GM19324 (cell line): ENCODE results near the gene ZBTB38.

ENCODE experiments used
- ATAC-seq: cut with Tn5 transposase; IDR thresholded peaks from one replicate; pipeline ENCODE4 v1.9.1; 2021; ENCODE audit warnings: mild to moderate bottlenecking, moderate library complexity; ENCODE audit not compliant: unreplicated experiment, low FRiP score

The ZBTB38 gene

GRCh38 chr3:141362736-141363135 is 5.6 kb upstream of the ZBTB38 start:
- no peak for ATAC-seq

- ATAC-seq, result no peak
Observed at GRCh38 chr3:141365201-141365600, 3.1 kb upstream of the ZBTB38 start.

- ATAC-seq, result no peak
Observed at GRCh38 chr3:141366285-141367037, 1.8 kb upstream of the ZBTB38 start.

GRCh38 chr3:141367038-141367730 is 1.1 kb upstream of the ZBTB38 start:
- ATAC-seq, result no peak

GRCh38 chr3:141368925-141369794 is 856 bp downstream of the ZBTB38 start:
- no peak for ATAC-seq

GRCh38 chr3:141370065-141370533 is 1.8 kb downstream of the ZBTB38 start:
- ATAC-seq, result peak; percentile 77

GRCh38 chr3:141371882-141372281 is 3.6 kb downstream of the ZBTB38 start:
- ATAC-seq, result no peak

DNA sequence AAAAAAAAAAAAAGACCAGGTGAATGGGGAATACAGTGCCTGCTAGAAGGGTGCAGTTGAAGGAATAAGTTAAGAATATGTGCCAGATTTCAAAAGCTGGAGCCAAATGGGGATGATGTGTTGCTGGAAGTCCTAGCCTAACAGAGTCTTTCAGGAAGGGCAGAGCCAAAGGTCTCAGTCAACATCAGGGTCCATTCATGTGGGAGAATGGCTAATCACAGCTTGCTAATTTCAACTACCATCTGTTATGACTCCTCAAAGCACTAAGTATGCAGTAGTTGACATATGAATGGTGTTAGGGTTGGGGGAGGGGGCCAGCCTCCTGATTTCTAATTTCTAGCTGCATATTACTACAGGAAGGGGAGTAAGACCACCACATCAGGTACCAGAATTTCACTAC is 4.4 kb downstream of the ZBTB38 start:
- ATAC-seq, result no peak

- no peak for ATAC-seq
Observed at GRCh38 chr3:141373232-141373631, 4.9 kb downstream of the ZBTB38 start.

DNA sequence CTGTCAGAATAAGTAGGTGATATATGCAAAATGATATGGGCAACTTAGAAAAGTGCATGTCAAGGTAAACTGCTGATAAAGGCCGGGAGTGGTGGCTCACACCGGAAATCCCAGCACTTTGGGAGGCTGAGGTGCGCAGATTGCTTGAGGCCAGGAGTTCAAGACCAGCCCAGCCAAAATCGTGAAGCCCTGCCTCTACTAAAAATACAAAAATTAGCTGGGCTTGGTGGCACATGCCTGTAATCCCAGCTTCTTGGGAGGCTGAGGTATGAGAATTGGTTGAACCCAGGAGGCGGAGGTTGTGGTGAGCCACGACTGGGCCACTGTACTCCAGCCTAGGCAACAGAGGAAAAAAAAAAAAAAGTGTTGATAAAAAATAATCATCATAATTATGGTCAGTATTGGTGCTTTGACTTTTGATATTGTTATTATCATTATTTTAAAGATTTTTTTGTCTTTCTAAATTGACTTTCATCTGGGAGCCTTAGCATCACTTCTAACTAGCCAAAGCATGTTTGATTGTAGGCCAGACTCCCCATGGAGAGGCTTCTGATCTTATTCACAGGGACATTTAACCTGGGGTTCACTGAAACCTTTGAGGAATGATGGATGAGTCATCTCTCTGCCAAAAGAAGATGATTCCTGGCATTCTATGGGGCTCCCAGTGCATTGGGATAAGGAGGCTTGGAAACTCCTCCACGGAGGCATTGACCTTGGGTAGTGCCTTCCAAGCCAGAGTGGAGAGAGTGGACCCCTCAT is 5.6 kb downstream of the ZBTB38 start:
- ATAC-seq, result no peak

GRCh38 chr3:141375381-141376301 is 7.3 kb downstream of the ZBTB38 start:
- ATAC-seq, result no peak

- no peak for ATAC-seq
Observed at GRCh38 chr3:141377377-141377776, 9.1 kb downstream of the ZBTB38 start.

- no peak for ATAC-seq
Observed at GRCh38 chr3:141378556-141378955, 10.3 kb downstream of the ZBTB38 start.

DNA sequence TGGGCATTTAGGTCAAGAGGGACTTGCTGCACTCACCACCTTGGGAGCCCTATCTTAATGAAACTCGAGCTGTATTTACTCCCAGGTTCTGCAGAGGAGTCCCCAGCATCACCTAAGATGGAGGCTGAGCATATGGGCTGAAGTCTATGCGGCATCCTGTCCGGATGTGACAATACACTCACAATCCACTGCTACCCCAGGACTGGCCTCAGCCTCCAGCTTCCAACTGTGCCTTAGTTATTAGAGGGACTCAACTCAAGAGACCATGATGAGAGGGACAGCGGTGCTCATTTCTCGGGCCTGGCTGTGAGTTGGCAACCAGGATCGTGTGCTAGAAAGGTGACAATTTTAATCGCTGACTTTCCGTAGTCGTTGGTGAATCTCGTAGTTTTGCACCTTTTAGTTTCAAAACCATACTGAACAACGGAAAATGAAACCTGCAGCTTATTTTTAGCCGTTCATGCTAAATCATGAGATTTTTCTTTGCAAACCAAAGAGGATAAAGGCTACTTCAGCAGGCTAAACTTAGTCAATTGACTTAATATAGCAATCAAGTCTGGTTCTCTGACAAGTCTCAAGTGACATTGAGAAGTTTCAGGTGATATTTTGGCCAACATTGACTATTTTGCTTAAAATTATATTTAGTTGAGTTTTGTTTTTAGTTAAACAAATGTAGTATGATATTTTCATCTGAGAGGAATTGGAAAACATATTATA is 11.1 kb downstream of the ZBTB38 start:
- peak; percentile 70 for ATAC-seq

GRCh38 chr3:141380279-141380678 is 12.0 kb downstream of the ZBTB38 start:
- no peak for ATAC-seq

GRCh38 chr3:141380987-141381386 is 12.7 kb downstream of the ZBTB38 start:
- peak; percentile 52 for ATAC-seq

- ATAC-seq, result no peak
Observed at GRCh38 chr3:141382571-141382970, 14.3 kb downstream of the ZBTB38 start.

DNA sequence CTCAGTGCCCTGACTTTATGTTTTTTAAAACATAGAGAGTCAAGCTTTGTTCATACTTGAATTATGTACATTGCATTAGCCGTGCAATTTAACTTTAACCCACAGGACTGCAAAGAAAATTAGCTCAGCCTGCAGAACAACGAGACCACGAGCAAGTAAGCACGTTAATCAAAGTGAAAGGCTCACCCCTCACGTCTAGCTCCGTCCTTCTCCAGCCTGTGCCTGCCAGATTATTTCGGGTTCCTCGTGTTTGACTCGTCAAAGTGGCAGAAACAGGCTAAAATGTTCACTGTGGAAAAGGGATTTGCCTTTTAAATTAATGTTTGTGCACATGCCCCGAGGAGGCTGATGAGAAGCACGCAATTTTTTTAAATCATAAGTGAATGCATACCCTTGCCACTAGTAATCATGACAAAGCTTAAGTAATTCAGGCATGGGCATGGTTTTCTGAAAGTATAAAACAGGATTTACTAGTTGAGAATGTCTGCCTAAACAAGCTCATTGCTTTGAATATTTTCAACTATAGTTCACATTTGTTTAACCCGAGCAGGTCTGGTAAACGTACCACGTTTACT is 15.3 kb downstream of the ZBTB38 start:
- ATAC-seq, result no peak
